GM21737 (cell line): ENCODE measurements around the gene MED13.
"Not testable (repeated sequence)": the region's sequence is repeated elsewhere in the genome, so short reads cannot be mapped to it uniquely, and the experiment has no call there.

Experiments used
- ATAC-seq: cut with Tn5 transposase; IDR thresholded peaks from one replicate; pipeline ENCODE4 v1.9.1; 2021; ENCODE audit warnings: mild to moderate bottlenecking, moderate library complexity; ENCODE audit not compliant: unreplicated experiment

Gene MED13

GRCh38 chr17:62090868-62091267 is 25.8 kb upstream of the MED13 start:
- no peak for ATAC-seq

GRCh38 chr17:62090021-62090824 is 25.1 kb upstream of the MED13 start:
- no peak for ATAC-seq

- ATAC-seq, result no peak
Measured at GRCh38 chr17:62089334-62089733, 24.3 kb upstream of the MED13 start.

- ATAC-seq, result no peak
Measured at GRCh38 chr17:62086737-62087136, 21.7 kb upstream of the MED13 start.

GRCh38 chr17:62085511-62086408 is 20.7 kb upstream of the MED13 start:
- ATAC-seq, result no peak

- ATAC-seq, result no peak
Measured at GRCh38 chr17:62084585-62084984, 19.5 kb upstream of the MED13 start.

- ATAC-seq, result no peak
Measured at GRCh38 chr17:62083651-62084050, 18.6 kb upstream of the MED13 start.

GRCh38 chr17:62080647-62081046 is 15.6 kb upstream of the MED13 start:
- ATAC-seq, result no peak

GRCh38 chr17:62078009-62078408 is 12.9 kb upstream of the MED13 start:
- no peak for ATAC-seq

- ATAC-seq, result no peak
Measured at GRCh38 chr17:62076864-62077788, 12.0 kb upstream of the MED13 start.

- ATAC-seq, result no peak
Measured at GRCh38 chr17:62075308-62075815, 10.3 kb upstream of the MED13 start.

GRCh38 chr17:62073993-62074392 is 8.9 kb upstream of the MED13 start:
- no peak for ATAC-seq

- ATAC-seq, result not testable (repeated sequence)
Measured at GRCh38 chr17:62072855-62073254, 7.8 kb upstream of the MED13 start.

GRCh38 chr17:62070900-62071299 is 5.8 kb upstream of the MED13 start:
- no peak for ATAC-seq

- ATAC-seq, result no peak
Measured at GRCh38 chr17:62067165-62068145, 2.4 kb upstream of the MED13 start.

- ATAC-seq, result peak; percentile 94
Measured at GRCh38 chr17:62065611-62066468, 762 bp upstream of the MED13 start.

- ATAC-seq, result no peak
Measured at GRCh38 chr17:62064029-62064790, 868 bp downstream of the MED13 start.

GRCh38 chr17:62062944-62063343 is 2.1 kb downstream of the MED13 start:
- ATAC-seq, result no peak
